ENCODE measurements around the gene ZNF276.

The ZNF276 gene

GRCh38 chr16:89729863-89730593 is 8.7 kb downstream of the ZNF276 start:
- ChIA-PET POLR2A (no interaction called here), CTCF (no interaction called here)
- no peak for DNase-seq (ENCODE audit: extremely low spot score)
- no peak for TF ChIP-seq CTBP1 (IDR thresholded peaks at IDR 0.05; ENCODE audit: borderline replicate concordance)

GRCh38 chr16:89730610-89731234 is 9.4 kb downstream of the ZNF276 start:
- ChIA-PET CTCF (no interaction called here), POLR2A (no interaction called here)
- no peak for DNase-seq (ENCODE audit: extremely low spot score)
- TF ChIP-seq BHLHE40 (IDR thresholded peaks at IDR 0.05; ENCODE audit: borderline replicate concordance) (no peak), ZNF384 (IDR thresholded peaks at IDR 0.05) (no peak), HDGF (IDR thresholded peaks at IDR 0.05; ENCODE audit: borderline replicate concordance) (no peak), CTBP1 (IDR thresholded peaks at IDR 0.05; ENCODE audit: borderline replicate concordance) (no peak), NFRKB (IDR thresholded peaks at IDR 0.05) (no peak), PKNOX1 (IDR thresholded peaks at IDR 0.05) (no peak), LEF1 (IDR thresholded peaks at IDR 0.05; ENCODE audit: borderline replicate concordance) (no peak), TARDBP (IDR thresholded peaks at IDR 0.05) (no peak), ARNT (IDR thresholded peaks at IDR 0.05) (no peak), FOXM1 (IDR thresholded peaks at IDR 0.05; ENCODE audit: borderline replicate concordance) (no peak), SUZ12 (IDR thresholded peaks at IDR 0.05) (no peak), FOXK2 (IDR thresholded peaks at IDR 0.05) (no peak), FOXA1 (IDR thresholded peaks at IDR 0.05) (no peak), ELF4 (IDR thresholded peaks at IDR 0.05) (no peak), L3MBTL2 (conservative IDR thresholded peaks at IDR 0.05) (no peak)

- no peak for TF ChIP-seq CTBP1 (IDR thresholded peaks at IDR 0.05; ENCODE audit: borderline replicate concordance)
- no peak for TF ChIP-seq HDGF (IDR thresholded peaks at IDR 0.05; ENCODE audit: borderline replicate concordance)
- TF ChIP-seq BHLHE40 (IDR thresholded peaks at IDR 0.05; ENCODE audit: borderline replicate concordance), result no peak
- no peak for TF ChIP-seq LEF1 (IDR thresholded peaks at IDR 0.05; ENCODE audit: borderline replicate concordance)
- TF ChIP-seq FOXA1 (IDR thresholded peaks at IDR 0.05), result no peak
- no peak for TF ChIP-seq TARDBP (IDR thresholded peaks at IDR 0.05)
- no peak for TF ChIP-seq FOXM1 (IDR thresholded peaks at IDR 0.05; ENCODE audit: borderline replicate concordance)
- no peak for TF ChIP-seq NFRKB (IDR thresholded peaks at IDR 0.05)
- no peak for TF ChIP-seq PKNOX1 (IDR thresholded peaks at IDR 0.05)
- no peak for TF ChIP-seq ZNF384 (IDR thresholded peaks at IDR 0.05)
- TF ChIP-seq SP1 (IDR thresholded peaks at IDR 0.05), result no peak
- TF ChIP-seq L3MBTL2 (conservative IDR thresholded peaks at IDR 0.05), result no peak
- no peak for TF ChIP-seq ARNT (IDR thresholded peaks at IDR 0.05)
- no peak for TF ChIP-seq FOXK2 (IDR thresholded peaks at IDR 0.05)
- TF ChIP-seq SUZ12 (IDR thresholded peaks at IDR 0.05), result no peak
- no peak for TF ChIP-seq ELF4 (IDR thresholded peaks at IDR 0.05)
- POLR2A ChIA-PET, result interaction anchor here (0.8 kb wide), 1 partner anchor 9 kb away, joined by 3 read pairs; no protein-coding TSS in a partner anchor
- DNase-seq (ENCODE audit: extremely low spot score), result no peak
- CTCF ChIA-PET, result interaction anchor here (0.5 kb wide), 1 partner anchor 76 kb away, joined by 7 read pairs; no protein-coding TSS in a partner anchor
These were observed 11.0 kb downstream of the ZNF276 start for GRCh38 chr16:89732142-89732917.

- CTCF ChIA-PET, result interaction anchor here (0.5 kb wide), 1 partner anchor 76 kb away, joined by 7 read pairs; no protein-coding TSS in a partner anchor
- POLR2A ChIA-PET, result no interaction called here
- DNase-seq (ENCODE audit: extremely low spot score), result no peak
- TF ChIP-seq BHLHE40 (IDR thresholded peaks at IDR 0.05; ENCODE audit: borderline replicate concordance), result no peak
- no peak for TF ChIP-seq ARNT (IDR thresholded peaks at IDR 0.05)
- TF ChIP-seq FOXK2 (IDR thresholded peaks at IDR 0.05), result no peak
- no peak for TF ChIP-seq ZNF384 (IDR thresholded peaks at IDR 0.05)
These were observed 11.5 kb downstream of the ZNF276 start for GRCh38 chr16:89732918-89733242.

GRCh38 chr16:89733322-89733721 is 12.0 kb downstream of the ZNF276 start:
- ChIA-PET CTCF (no interaction called here), POLR2A (interaction anchor here (0.8 to 1.6 kb wide), 2 partner anchors 9 to 13 kb away, joined by 4 read pairs; partner anchors contain the start of gene VPS9D1)
- no peak for TF ChIP-seq CTBP1 (IDR thresholded peaks at IDR 0.05; ENCODE audit: borderline replicate concordance)
- no peak for DNase-seq (ENCODE audit: extremely low spot score)

GRCh38 chr16:89733792-89734191 is 12.5 kb downstream of the ZNF276 start:
- ChIA-PET POLR2A (interaction anchor here (0.8 to 1.6 kb wide), 3 partner anchors 9 to 13 kb away, joined by 3 to 4 read pairs (median 4); partner anchors contain the start of gene VPS9D1), CTCF (no interaction called here)
- TF ChIP-seq FOXM1 (IDR thresholded peaks at IDR 0.05; ENCODE audit: borderline replicate concordance), result no peak
- no peak for DNase-seq (ENCODE audit: extremely low spot score)

GRCh38 chr16:89736554-89736953 is 15.2 kb downstream of the ZNF276 start:
- ChIA-PET POLR2A (no interaction called here), CTCF (interaction anchor here (0.7 kb wide), 1 partner anchor 186 kb away, joined by 6 read pairs; the partner anchor contains the start of gene TUBB3)
- TF ChIP-seq TARDBP (IDR thresholded peaks at IDR 0.05) (no peak), HDGF (IDR thresholded peaks at IDR 0.05; ENCODE audit: borderline replicate concordance) (no peak)
- no peak for DNase-seq (ENCODE audit: extremely low spot score)

All from HEK293T (cell line).